Measurements from ENCODE around the gene HOXB1. TPM values are rescaled to one million over a fixed set of nuclear protein-coding genes. Genes with fewer than 3 reads are reported as not detected.

Gene HOXB1
- total RNA-seq, 1 experiment from 2014 or later = not detected

GRCh38 chr17:48479014-48479402, 51.8 kb downstream of the HOXB1 start:
- H3K27me3 ChIP-seq (ENCODE audit: insufficient read depth, low read depth) = no peaks in the 10 kb centered on the region
- H3K9me2 ChIP-seq (ENCODE audit: insufficient read depth) = no peaks in the 10 kb centered on the region
- no peaks in the 10 kb centered on the region for H3K9me3 ChIP-seq (ENCODE audit: insufficient read depth, low read depth)
- H3K36me3 ChIP-seq (ENCODE audit: low read depth) = no peaks in the 10 kb centered on the region
- intact Hi-C loops (cut with micrococcal nuclease; ENCODE audit: unreplicated experiment) = no loop called here
- no peaks in the 10 kb centered on the region for H3K79me2 ChIP-seq (ENCODE audit: low read depth)
- no TSS peak for BruUV-seq (replicated peaks)
- no peak overlapping the region for H3K27ac ChIP-seq
- no peak overlapping the region for H3K4me2 ChIP-seq
- TF ChIP-seq EZH2 (IDR thresholded peaks at IDR 0.05; ENCODE audit: low read depth) (no peak), CTCF (conservative IDR thresholded peaks at IDR 0.05) (no peak)
- ChIA-PET CTCF (no interaction called here), POLR2A (ENCODE audit: unreplicated experiment) (no interaction called here)
- DNase-seq = no peak
- H3K4me1 ChIP-seq (replicated peaks; ENCODE audit: insufficient read depth) = peaks cover 27% of the 10 kb centered on the region
- H3K4me3 ChIP-seq = no peak overlapping the region
- no peak overlapping the region for H2AFZ ChIP-seq
- H3F3A ChIP-seq (ENCODE audit: insufficient read depth, low read depth) = peaks cover 25% of the 10 kb centered on the region
- no peaks in the 10 kb centered on the region for H4K20me1 ChIP-seq (ENCODE audit: insufficient read depth)

Other genes starting within 250 kb of the HOXB1 start
- 0.31 and 0.85 TPM in 2 replicates for gene SKAP1, start 100.8 kb downstream of the HOXB1 start, total RNA-seq (2021)
- gene HOXB2, start 14.1 kb upstream of the HOXB1 start, total RNA-seq (2021) = 0.31 and 0.90 TPM in 2 replicates
- 2.0 and 2.1 TPM in 2 replicates for gene HOXB4, start 47.3 kb upstream of the HOXB1 start, total RNA-seq (2021)
- gene HOXB3, start 59.2 kb upstream of the HOXB1 start, total RNA-seq (2021) = 17.2 and 19.1 TPM in 2 replicates
- 8.3 and 12.9 TPM in 2 replicates for gene HOXB5, start 62.8 kb upstream of the HOXB1 start, total RNA-seq (2021)
- 27.9 and 30.7 TPM in 2 replicates for gene HOXB6, start 74.0 kb upstream of the HOXB1 start, total RNA-seq (2021)
- 28.2 and 34.0 TPM in 2 replicates for gene HOXB7, start 80.0 kb upstream of the HOXB1 start, total RNA-seq (2021)
- 0.70 and 1.3 TPM in 2 replicates for gene HOXB8, start 84.3 kb upstream of the HOXB1 start, total RNA-seq (2021)
- 0.30 and 0.70 TPM in 2 replicates for gene HOXB9, start 95.3 kb upstream of the HOXB1 start, total RNA-seq (2021)
- not detected in 2 replicates for gene PRAC1, start 191.5 kb upstream of the HOXB1 start, total RNA-seq (2021)
- not detected in 2 replicates for gene PRAC2, start 192.2 kb upstream of the HOXB1 start, total RNA-seq (2021)
- 0.15 TPM in 1 of 2 replicates, not detected in the other for gene HOXB13, start 197.7 kb upstream of the HOXB1 start, total RNA-seq (2021)

Data from PC-9 (cell line).